HG02852 (cell line): ENCODE measurements around the gene SH3GLB1.

Experiments
- ATAC-seq: cut with Tn5 transposase; IDR thresholded peaks from one replicate; pipeline ENCODE4 v1.9.1; 2021; ENCODE audit warnings: mild to moderate bottlenecking, moderate library complexity; ENCODE audit not compliant: unreplicated experiment

SH3GLB1 gene

DNA sequence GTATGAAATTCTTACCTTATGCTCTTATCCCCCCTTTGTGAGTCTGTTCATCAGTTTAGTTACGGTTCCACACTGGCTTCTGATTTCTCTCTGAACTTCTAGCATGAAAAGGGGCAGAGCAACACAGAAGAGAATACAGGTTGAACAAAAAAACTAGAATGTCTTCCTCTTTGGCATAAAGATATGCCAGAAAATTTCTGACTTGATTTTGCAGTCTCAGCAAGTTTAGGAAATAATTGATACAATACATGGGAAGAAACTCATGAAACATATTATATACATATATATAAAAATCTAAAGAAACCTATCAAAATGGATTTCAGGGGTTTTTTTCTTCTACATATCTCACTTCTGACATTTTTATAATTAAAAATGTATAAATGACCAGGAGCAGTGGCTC is 27.0 kb downstream of the SH3GLB1 start:
- no peak for ATAC-seq

DNA sequence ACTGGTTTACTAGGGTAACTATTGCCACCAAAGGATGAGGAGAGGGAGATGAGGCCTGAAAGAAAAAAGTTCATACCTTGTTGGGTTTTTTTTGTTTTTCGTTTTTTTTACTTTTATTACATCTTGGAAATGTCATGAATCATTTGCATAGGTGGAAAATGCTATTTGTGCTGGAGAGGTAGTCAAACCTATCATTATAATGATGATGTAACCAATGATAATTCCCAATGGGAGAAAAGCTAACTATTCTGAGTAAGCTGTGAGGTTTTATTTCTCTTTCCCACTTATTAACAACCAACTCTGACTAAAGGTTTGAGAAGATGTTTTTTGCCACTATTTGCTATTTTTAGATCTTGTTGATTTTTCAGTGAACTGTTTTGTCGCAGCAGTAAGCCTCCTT is 29.0 kb downstream of the SH3GLB1 start:
- no peak for ATAC-seq

DNA sequence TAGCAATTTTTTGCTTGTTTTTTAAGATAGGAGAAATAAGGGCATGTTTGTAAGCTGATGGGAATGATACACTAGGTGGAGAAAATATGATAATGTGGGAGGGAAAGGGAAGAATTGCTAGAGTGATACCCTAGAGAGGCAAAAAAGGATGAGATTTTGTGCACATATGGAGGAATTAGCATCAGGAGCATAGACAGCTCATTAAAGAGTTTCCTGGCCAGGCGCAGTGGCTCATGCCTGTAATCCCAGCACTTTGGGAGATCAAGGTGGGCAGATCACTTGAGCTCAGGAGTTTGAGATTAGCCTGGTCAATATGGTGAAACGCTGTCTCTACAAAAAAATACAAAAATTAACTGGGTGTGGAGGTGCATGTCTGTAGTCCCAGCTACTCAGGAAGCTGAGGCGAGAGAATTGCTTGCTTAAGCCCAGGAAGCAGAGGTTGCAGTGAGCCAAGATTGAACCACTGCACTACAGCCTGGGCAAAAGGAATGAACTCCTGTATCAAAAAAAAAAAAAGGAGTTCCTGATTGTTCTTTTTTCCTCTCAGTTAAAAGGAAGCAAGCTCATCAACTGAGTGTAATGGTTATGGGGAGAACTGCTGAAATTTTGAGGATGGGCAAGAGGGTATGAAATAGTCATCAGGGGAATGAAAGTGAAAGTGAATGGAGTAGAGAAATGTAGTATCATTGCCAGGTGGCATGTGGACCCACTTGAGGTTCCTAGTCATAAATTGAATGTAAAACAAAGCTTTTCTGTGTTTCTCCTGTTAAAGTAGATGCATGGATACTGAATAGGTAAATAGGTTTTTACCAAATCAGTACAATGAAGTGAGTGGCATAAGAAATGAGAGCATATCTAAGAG is 35.5 kb downstream of the SH3GLB1 start:
- peak; percentile 76 for ATAC-seq

DNA sequence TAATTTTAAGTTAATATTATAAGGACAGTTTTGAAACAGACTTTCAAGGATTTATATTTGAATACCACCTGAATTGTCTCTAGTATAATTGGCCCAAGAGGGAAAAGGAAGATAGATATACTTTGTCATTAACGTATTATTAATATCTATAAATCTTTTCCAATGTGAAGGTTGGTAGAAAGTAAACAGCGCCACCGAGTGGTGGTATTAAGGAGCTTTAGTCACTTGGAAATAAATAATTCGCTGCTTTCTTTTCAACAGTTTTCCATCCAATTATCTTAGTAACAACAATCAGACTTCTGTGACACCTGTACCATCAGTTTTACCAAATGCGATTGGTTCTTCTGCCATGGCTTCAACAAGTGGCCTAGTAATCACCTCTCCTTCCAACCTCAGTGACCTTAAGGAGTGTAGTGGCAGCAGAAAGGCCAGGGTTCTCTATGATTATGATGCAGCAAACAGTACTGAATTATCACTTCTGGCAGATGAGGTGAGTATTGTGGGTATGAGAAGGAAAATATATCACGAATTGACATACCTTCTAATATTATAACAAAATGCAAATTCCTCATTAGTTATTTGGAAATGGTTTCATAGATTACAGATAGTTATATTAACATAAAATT is 37.7 kb downstream of the SH3GLB1 start:
- no peak for ATAC-seq

DNA sequence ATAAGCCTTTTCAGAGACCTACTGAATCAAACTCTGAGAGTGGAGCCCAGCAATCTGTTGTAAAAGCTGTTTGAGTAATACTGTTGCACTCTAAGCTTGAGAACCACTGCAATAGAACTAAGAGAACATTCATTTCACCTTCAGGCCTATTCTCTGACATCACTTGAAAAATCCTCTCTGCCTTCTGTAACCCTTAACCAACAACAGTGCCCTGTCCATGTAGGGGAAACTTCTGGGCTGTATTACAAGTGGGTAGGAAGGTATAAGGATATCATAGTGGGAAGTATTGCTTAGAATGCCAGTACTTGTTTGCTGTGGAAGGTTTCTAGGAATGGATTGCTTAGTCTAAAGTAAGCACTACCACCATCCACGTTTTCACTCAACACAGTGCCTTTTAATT is 42.9 kb downstream of the SH3GLB1 start:
- ATAC-seq: no peak

DNA sequence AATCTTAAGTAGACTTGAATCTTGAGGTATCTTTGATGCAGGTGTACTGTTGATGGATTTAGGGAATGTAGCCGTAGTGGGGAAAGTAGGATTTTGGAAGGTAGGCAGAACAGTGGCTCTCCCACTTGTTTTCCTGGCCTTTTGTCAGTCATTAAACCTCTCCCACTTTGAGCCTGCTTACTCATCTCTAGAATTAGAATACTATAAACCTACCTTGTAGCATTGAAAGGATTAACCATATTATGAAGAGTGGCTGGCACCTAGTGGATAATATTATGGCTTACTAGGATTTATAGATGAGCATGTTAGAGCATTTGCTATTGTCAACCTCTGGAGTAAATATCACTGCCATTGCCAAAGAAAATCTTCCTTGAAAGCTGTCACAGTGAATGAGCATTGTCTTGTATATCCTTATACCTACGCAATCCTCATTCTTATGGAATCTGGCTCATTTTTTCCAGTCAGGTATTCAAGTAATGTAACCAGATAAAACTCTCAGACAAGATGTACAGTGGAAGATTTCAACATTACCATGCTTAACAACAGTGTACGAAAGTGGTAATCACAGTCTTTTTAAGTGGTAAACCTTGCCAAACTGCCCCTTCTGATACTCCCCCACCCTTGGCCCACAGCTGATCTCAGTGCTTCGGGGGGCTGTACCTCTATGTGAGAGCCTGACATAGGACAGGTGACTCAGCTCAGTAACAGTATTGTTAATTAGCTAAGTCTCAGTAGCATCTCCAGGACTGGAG is 44.4 kb downstream of the SH3GLB1 start:
- no peak for ATAC-seq

DNA sequence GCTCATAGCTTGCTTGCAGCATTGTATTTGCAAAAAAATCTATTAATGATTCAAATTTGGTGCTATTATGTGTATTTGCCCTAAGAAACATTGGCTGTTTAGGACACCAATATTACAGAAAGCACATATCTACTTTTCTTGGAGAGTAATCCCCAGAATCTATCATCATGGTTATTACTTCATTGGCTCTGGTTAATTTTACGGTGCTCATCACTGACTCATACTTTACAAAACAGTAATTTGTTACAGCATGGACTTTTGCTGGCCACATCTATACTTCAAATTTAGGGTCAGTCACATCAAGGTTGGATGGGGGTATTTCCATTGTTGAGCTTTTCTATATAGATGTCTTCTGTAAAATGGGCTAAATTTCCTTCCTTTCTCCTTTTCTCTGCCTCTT is 45.7 kb downstream of the SH3GLB1 start:
- ATAC-seq: no peak

DNA sequence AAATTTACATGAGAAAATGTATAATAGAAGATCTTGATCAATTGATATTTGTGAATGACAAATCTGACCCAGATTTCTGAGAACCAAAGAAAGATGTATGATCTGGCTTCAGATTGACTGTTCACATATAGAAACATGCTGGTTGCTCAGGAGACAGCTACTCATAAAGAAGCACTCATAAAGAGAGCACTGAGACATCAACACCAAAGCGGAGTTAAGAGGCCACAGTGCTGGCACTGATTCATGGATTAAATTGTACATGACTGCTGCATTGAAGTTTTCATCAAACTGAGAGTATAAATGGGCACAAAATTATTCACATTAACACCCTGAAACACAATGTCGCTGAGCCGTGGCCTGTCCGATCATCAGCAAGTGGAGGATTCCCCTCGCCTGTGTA is 46.2 kb downstream of the SH3GLB1 start:
- no peak for ATAC-seq

DNA sequence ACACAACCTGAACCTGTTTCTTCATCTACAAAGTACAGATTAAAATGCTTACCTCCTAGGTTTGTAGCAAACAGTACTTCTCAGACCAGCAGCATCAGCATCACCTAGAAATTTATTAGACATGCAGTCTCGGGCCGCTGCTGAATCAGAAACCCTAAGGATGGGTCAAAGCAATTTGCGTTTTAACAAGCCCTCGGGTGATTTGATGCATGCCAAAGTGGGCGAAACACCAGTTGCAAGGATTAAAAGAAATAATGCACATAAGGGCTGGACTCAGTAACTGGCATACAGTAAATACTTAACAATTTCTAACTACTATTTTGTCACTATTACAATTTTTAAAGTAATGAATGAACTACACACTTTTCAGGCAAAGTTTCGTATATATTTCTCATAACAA is 47.5 kb downstream of the SH3GLB1 start:
- ATAC-seq: no peak

DNA sequence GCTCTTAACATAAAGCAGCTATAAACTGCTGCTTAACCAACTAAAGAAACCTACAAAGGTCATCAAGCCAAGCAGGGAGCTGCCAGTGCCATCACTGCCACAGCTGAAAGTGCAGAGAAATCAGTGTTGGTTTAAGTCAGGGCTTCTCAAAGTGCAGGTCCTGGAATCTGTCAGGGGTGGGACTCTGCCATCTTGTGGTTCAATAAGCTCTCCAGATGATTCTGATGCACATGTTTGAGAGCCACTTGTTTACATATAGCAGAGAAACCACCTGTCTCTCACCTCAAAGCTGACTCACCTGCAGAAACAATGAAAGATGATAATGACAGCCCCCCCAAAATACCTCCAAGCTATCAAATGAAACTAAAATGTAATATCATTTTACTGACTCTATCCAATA is 49.3 kb downstream of the SH3GLB1 start:
- no peak for ATAC-seq

DNA sequence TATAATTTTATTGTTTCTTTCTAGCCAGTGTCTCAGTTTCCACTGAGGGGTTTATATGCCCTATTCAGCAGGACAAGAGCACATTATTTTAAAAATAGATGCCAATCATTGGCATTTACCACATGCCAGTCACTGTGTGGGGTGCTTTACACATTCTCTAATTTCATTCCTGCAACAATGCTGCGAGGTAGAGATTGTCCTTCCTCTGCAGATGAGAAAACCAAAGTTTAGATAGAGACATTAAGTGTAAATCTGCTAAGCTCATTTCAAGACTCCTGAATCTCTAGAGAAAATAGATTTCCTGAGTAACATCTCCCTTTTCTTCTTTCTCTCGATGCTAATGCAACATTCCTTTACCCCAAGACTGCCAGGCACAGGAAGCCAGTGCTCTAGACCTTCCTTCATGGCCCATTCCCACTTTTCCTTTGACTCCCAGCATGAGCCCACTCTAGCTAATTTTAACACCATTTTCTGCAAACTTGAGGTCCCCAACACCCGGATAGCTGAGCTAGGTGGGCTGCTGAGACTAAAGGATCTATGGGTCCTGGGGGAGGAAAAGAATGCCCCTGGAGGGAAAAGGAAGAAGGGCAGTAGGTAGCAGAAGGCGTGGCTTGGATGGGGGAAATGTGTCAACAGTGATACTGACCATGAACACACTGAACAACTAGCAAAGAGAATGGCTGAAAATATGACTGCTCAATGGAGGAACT is 50.0 kb downstream of the SH3GLB1 start:
- no peak for ATAC-seq

DNA sequence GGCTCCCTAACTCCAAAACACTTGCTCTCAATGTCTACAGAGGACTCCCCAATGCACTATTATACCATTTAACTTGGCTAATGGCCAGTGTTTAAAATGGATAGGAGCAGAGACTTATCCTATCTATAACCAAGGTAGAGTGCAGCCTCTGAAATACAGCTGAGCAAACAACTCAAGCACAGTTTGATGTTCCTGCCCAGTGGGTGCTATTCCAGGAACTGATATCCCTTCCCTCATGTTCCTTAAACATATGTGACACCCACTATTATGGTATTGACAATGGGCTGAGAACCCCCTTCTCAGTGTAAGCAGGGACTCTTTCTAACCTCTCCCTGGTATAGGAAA is 51.7 kb downstream of the SH3GLB1 start:
- no peak for ATAC-seq

DNA sequence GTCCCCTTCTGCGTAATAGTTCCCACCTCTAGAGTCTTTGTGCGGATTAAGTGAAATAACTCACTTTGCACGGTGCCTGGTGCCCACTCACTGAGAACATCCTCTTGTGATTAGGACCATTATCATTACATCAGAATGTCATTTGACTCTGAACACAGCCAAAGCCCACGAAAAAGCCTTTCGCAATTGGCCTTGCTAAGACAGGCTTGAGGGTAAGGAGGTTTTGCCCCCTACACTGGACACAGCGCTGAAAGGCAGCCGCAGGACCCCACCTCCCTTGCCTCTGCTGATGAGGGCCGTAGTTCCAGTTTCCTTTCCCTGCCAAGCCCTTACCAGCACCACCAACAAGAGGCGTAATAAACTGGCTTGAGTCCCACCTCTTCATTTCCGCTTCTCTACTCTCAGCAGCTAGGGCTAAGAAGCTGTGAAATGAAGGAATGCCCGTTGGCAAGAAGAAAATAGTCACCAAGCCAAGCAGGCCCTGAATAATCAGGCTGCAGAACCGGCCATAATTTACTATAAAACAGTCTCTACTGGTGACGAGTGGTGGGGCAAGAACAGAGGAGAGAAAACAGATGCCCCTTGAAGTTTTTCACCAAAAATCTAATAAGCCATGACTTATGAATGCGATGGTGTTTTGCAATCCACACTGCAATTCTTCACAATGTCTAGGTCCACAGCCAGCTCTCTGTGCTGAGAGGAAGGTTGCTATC is 53.1 kb downstream of the SH3GLB1 start:
- no peak for ATAC-seq

DNA sequence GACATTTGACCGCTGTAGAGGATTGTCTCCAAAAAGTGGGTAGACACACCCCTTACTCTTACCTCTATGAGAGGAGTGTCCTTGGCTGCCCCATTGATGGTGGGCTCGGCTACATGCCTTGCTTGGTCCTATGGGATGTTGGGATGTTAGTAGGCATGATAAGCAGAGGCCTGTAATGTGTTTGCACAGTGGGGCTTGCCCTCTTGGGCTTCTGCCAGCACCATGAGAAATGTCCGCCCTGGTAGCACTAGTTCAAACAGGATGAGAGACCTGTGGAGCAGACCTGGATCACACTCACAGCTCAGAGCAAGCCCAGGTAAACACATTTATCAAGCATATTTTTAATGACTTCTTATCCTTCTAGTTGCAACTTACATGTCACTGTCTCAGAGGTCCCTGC is 54.2 kb downstream of the SH3GLB1 start:
- ATAC-seq: no peak

DNA sequence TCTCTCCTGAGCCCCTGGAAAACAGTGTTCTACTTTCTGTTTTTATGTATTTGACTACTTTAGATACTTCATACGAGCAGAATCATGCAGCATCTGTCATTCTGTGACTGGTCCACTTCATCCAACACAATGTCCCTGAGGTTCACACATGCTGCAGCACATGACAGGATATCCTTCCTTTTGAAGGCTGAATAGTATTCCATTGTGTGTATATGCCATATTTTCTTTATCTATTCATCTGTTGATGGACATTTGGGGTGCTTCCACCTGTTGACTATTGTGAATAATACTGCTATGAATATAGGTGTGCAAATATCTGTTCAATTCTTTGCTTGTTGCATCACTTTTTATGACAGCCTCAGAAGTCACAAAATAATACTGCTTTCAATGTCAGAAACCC is 55.8 kb downstream of the SH3GLB1 start:
- no peak for ATAC-seq

DNA sequence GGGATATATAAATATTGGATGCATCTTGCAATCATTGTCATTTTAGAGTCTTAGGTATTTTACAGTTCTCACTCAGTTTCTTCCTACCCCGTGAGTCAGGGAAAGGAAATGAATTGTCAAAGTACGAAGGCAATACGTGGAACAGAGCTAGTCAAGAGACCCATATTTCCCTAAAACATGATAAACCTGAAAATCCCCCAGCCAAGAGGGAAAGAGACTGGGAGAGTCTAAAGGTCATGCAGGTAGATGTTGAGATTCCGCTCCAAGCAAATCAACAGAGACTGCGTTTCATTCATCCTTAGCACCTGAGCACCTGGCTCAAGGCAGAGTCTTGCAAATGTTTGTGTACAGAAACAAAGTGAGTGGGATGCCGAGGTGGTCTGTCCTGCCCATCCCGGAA is 58.0 kb downstream of the SH3GLB1 start:
- no peak for ATAC-seq

DNA sequence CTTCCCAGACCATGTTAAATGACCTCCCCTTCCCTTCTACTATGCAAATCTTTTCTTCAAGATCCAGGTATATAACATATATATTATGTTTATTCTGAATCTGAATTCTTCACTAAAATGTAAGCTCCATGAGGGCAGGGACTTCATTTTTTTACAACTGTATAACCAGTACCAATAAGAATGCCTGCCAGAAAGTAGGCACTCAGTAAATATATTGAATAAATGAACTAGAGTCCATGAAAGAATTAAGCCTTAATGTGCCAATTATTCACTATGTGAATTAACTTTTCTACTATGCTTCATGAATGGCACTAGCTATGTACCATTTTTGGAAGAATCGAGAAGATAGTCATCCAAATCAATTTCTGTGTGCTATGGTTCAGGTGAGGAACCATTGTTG is 60.1 kb downstream of the SH3GLB1 start:
- ATAC-seq: no peak

DNA sequence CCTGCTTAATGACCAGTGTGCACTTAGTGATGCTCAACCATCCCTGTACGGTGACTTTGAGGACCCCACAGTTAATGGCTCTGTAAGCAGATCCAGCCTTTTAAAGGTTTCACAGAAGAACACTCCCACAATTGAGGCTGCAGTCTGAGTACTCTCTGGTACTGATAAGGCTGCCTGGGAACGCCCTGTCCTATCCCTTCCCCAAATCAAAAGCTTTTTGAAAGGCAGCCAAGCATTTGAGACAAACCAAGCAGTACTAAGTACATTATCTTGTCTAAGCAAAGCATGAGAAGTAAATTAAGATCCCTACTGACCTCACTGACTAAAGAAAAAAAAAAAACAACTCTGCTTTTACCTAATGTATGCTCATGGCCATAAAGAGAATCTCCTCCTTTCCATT is 60.7 kb downstream of the SH3GLB1 start:
- ATAC-seq: no peak

DNA sequence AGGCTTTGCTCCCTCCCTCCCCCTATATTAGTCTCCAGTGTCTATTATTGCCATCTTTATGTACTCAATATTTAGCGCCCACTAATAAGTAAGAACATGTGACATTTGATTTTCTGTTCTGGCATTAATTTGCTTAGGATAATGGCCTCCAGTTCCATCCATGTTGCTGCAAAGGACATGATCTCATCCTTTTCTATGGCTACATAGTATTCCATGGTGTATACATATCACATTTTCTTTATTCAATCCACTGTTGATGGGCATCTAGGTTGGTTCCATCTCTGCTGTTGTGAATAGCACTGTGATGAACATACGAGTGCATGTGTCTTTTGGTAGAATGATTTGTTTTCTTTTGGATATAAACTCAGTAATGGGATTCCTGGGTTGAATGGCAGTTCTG is 61.3 kb downstream of the SH3GLB1 start:
- ATAC-seq: no peak

DNA sequence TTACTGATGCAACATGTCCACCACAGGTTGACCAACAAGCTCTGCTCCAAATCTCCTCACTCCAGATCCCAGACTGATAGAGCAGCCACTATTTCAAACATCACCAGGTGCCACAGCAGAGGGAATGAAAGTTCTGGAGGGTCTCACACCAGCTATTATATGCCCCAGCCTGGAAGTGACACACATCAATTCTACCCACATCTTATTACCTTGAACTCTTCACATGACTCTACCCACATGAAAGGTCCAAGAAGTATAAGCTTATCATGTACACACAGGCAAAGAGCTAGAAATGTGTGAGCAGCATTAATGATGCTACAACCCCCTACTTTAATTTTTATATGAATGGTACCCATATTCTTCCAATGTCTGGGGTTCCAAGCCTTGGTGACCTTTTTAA is 64.2 kb downstream of the SH3GLB1 start:
- ATAC-seq: no peak

DNA sequence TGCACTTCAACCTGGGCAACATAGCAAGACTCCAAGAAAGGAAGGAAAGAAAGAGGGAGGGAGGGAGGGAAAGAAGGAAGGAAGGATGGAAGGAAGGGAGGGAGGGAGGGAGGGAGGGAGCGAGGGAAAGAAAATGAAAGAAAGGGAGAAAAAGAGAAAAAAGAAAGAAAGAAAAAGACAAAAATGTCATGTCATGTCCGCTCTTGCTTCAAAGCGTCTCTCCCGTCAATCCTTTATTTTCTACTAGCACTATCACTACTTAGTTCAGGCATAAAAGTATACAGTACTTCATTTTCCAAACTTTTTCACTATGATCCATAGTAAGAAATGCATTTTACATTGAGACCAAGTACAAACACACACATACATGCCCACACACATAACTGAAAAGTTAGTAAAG is 64.7 kb downstream of the SH3GLB1 start:
- no peak for ATAC-seq
